LoVo (cell line): ENCODE results near the gene FBH1.
"Not testable (repeated sequence)": the region's sequence is repeated elsewhere in the genome, so short reads cannot be mapped to it uniquely, and the experiment has no call there.

Experiments
- DNase-seq: peaks from one replicate; pipeline ENCODE4 v3.0.0-alpha.2; 2016; ENCODE audit warnings: low spot score

FBH1 gene

DNA sequence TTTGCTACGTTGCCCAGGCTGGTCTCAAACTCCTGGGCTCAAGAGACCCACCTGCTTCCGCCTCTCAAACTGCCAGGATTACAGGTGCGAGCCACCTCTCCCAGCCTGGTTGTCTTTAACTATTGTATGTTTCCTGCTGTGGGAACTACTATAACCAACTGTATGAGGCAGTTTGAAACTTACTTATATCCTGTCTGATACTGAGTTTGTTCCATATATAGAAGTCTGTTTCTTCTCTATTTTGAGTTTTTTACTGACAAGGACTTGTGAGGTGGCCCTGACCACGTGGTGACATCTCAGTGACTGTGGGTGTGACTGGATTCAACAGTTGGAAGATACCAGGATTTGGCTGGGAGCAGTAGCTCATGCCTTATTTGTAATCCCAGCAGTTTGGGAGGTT, 14.2 kb downstream of the FBH1 start:
- DNase-seq: no peak

DNA sequence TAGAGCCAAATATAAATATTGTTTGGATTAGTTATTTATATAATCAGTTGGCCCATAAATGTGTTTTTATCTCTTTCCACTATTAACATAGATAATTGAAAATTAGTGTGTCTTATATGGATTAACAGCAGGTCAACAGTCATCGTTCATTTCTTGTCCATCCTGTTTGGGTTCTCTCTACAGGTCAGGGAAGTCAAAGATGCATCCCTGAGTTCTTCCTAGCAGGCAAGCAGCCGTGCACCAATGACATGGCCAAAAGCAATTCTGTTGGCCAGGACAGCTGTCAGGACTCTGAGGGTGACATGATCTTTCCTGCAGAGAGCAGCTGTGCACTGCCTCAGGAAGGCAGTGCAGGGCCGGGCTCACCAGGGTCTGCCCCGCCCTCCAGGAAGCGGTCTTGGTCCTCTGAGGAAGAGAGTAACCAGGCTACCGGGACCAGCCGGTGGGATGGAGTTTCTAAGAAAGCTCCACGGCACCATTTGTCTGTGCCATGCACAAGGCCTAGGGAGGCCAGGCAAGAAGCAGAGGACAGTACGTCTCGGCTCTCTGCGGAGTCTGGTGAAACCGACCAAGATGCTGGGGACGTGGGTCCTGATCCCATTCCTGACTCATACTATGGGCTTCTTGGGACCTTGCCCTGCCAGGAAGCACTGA, 15.9 kb downstream of the FBH1 start:
- no peak for DNase-seq

GRCh38 chr10:5906651-5907050, 16.6 kb downstream of the FBH1 start:
- no peak for DNase-seq

DNA sequence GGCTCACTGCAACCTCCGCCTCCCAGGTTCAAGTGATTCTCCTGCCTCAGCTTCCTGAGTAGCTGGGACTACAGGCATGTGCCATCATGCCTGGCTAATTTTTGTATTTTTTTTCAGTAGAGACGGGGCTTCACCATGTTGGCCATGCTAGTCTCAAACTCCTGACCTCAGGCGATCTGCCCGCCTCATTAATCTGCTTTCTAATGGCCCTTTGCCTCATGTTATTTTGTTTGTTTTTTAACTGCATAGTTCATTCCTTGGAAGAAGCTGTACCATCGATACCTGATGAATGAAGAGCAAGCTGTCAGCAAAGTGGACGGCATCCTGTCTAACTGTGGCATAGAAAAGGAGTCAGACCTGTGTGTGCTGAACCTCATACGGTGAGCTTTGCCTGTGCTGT, 18.6 kb downstream of the FBH1 start:
- not testable (repeated sequence) for DNase-seq

- no peak for DNase-seq
These were observed 20.5 kb downstream of the FBH1 start for GRCh38 chr10:5910323-5911100.

DNA sequence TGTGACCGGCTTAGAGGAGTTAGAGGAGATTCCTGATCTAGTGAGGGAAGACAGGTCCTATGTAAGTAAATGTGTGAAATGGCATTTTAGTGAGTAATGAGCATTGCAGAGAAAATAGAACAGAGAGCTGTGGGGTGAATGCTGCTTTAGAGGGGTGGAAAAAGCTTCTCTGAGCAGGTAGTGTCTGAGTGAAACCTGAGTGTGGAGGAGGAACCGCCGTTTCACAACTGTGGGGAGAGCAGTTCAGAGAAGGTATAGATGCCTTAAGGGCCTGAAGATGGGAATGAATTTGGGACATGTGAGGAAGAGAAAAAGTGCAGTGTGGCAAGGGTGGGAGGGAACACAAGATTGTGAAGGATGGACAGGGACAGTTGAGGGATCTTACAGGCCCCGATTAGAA, 21.6 kb downstream of the FBH1 start:
- DNase-seq: no peak

DNA sequence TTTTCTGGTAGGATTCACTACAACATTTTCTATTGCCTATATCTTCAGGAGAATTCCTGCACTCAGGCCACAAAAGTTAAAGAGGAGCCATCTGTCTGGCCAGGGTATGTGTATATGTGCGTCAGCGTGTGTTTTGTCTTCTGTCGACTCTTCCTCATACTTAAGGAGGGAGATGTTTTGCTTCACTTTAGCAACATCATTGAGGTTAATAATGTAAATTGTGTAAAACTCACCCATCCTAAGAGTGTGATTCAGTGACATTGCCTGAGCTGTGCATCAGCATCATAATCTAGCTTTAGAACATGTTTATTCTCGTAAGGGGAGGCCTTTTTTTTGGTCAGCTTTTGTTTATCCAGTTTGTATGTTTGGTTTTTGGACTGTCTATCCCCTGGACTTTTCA, 23.7 kb downstream of the FBH1 start:
- no peak for DNase-seq

GRCh38 chr10:5915451-5915850, 25.4 kb downstream of the FBH1 start:
- no peak for DNase-seq

DNA sequence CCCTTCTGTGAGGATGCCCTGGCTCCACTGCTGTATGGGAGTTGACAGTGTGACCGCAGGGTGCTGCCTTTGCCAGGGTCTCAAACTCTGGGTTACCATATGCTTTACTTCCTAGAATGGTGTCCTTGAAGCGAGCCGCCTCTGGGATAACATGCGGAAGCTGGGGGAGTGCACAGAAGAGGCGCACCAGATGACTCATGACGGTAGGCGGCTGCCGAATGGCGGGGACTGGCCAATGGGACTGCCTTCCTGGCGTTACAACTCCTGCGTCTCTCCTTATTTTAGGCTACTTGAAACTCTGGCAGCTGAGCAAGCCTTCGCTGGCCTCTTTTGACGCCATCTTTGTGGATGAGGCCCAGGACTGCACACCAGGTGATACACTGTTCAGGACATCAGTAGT, 27.3 kb downstream of the FBH1 start:
- DNase-seq: no peak

- DNase-seq: no peak
These were observed 28.7 kb downstream of the FBH1 start for GRCh38 chr10:5918763-5919162.

- no peak for DNase-seq
These were observed 29.5 kb downstream of the FBH1 start for GRCh38 chr10:5919568-5919967.

- no peak for DNase-seq
These were observed 31.7 kb downstream of the FBH1 start for GRCh38 chr10:5921746-5922145.

DNA sequence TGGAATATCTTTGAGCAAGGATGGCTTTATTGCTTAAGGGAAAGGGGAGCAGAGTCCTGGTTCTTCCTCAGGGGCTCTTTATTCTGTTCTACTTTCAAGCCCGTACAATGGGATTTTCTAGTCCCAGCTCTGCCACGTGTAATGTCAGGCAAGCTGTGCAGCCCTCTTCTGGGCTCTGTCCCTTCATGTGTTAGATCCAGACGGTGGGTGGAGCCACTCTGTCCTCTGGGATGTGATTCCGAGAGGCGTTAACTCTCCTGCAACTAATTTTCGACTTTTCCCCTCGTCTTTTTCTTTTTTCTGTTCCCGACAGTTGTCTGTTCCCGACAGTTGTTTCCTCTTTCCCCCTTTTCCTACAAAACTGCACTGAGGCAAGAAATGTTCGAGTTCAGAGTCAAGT, 34.8 kb downstream of the FBH1 start:
- DNase-seq: no peak

- DNase-seq: no peak
These were observed 37.3 kb downstream of the FBH1 start for GRCh38 chr10:5927306-5927705.

GRCh38 chr10:5929442-5929841, 39.4 kb downstream of the FBH1 start:
- DNase-seq: no peak

GRCh38 chr10:5930272-5930671, 40.2 kb downstream of the FBH1 start:
- DNase-seq: no peak

- no peak for DNase-seq
These were observed 42.3 kb downstream of the FBH1 start for GRCh38 chr10:5932345-5932744.

GRCh38 chr10:5933909-5934546, 44.0 kb downstream of the FBH1 start:
- no peak for DNase-seq

- DNase-seq: no peak
These were observed 45.6 kb downstream of the FBH1 start for GRCh38 chr10:5935628-5936027.

DNA sequence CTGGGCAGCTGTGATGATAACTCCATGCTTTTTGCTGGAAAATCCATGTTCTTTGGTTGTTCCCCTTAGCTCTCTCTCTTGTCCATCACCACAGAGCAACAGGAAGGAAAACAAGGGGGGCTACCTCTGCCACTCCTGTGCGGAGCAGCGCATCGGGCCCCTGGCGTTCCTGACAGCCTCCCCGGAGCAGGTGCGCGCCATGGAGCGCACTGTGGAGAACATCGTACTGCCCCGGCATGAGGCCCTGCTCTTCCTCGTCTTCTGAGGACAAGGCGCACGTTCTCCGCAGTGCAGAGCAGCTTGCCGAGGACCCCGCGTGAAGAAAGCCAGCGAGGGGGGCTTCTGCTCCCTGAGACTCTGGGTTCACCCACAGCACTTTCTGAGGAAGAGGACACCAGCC, 47.0 kb downstream of the FBH1 start:
- DNase-seq: no peak

- DNase-seq: no peak
These were observed 48.2 kb downstream of the FBH1 start for GRCh38 chr10:5938291-5938690.

GRCh38 chr10:5940807-5941218, 50.8 kb downstream of the FBH1 start:
- DNase-seq: no peak

DNA sequence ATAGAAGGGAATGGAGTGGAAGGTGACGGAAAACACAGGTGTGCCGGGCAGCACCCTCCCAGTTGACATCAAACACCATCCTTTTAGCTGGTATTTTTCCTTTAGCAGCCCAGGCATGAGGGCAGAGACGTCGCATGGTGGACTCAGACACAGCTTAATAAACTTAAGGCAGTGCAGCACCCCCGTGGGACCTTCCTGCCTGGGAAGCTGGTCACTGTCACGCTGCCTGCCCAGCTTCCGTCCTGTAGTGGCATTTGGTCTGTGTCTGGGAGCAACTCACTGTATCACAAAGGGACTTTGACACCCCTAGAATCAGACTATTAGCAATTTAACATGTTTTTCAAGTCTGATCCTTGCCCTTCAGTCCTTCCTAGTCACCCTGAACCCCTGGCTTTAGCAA, 51.5 kb downstream of the FBH1 start:
- DNase-seq: no peak
